HG03095 (cell line): ENCODE data around the gene WASF1.

Experiments used
- ATAC-seq: cut with Tn5 transposase; IDR thresholded peaks from one replicate; pipeline ENCODE4 v1.9.1; 2021; ENCODE audit warnings: moderate library complexity; ENCODE audit not compliant: unreplicated experiment

The WASF1 gene

GRCh38 chr6:110179406-110180227, at the start of gene WASF1:
Gene WASF1, minus strand, starts transcription at chr6:110179670. Its CDS starts 52,069 bp downstream, at chr6:110127601.
- ATAC-seq: peak; percentile 78

GRCh38 chr6:110226261-110226660, 46.8 kb upstream of the WASF1 start:
- ATAC-seq: no peak

GRCh38 chr6:110221738-110222137, 42.3 kb upstream of the WASF1 start:
- ATAC-seq: no peak

- ATAC-seq: no peak
These were observed 37.8 kb upstream of the WASF1 start for GRCh38 chr6:110217266-110217665.

GRCh38 chr6:110216140-110216539, 36.7 kb upstream of the WASF1 start:
- ATAC-seq: no peak

- no peak for ATAC-seq
These were observed 34.9 kb upstream of the WASF1 start for GRCh38 chr6:110214338-110214737.

GRCh38 chr6:110211753-110212152, 32.3 kb upstream of the WASF1 start:
- no peak for ATAC-seq

GRCh38 chr6:110207652-110208051, 28.2 kb upstream of the WASF1 start:
- no peak for ATAC-seq

GRCh38 chr6:110201151-110201884, 21.8 kb upstream of the WASF1 start:
- no peak for ATAC-seq

- ATAC-seq: no peak
These were observed 19.1 kb upstream of the WASF1 start for GRCh38 chr6:110198561-110198960.

- ATAC-seq: no peak
These were observed 17.4 kb upstream of the WASF1 start for GRCh38 chr6:110196874-110197273.

- no peak for ATAC-seq
These were observed 16.2 kb upstream of the WASF1 start for GRCh38 chr6:110195639-110196038.

- no peak for ATAC-seq
These were observed 12.0 kb upstream of the WASF1 start for GRCh38 chr6:110191477-110191876.

GRCh38 chr6:110190726-110191125, 11.3 kb upstream of the WASF1 start:
- ATAC-seq: no peak

GRCh38 chr6:110188791-110189190, 9.3 kb upstream of the WASF1 start:
- no peak for ATAC-seq

- peak; percentile 57 for ATAC-seq
These were observed 6.4 kb upstream of the WASF1 start for GRCh38 chr6:110185879-110186278.

- ATAC-seq: no peak
These were observed 3.9 kb upstream of the WASF1 start for GRCh38 chr6:110183292-110183885.

GRCh38 chr6:110181131-110182030, 1.9 kb upstream of the WASF1 start:
- peak; percentile 20 for ATAC-seq

- peak; percentile 46 for ATAC-seq
These were observed 948 bp upstream of the WASF1 start, which contains the start of gene CDC40 for GRCh38 chr6:110180228-110181008. Gene CDC40, plus strand, starts transcription at chr6:110180427. Its CDS starts 18 bp downstream, at chr6:110180445.
